ENCODE measurements around the gene TMEM242.

Gene TMEM242

DNA sequence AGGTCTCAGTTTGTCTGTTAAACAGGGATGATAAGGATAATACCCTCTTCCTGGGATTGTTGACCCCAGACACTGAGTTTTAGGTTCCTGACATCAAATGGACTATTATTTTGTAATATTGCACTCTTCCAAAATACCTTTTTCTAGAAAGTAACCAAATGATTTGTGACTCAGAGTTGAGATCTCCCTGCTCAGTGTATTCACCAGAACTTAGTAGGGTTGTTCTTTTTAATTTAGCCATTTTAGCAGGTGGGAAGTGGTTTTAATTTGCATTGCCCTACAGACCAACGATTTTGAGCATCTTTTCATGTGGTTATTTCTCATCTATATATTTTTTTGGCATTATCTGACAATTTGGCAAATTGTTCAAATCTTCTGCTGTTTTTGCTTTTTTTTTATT is 75.1 kb downstream of the TMEM242 start:
- DNase-seq (ENCODE audit: low read depth) = no peak

DNA sequence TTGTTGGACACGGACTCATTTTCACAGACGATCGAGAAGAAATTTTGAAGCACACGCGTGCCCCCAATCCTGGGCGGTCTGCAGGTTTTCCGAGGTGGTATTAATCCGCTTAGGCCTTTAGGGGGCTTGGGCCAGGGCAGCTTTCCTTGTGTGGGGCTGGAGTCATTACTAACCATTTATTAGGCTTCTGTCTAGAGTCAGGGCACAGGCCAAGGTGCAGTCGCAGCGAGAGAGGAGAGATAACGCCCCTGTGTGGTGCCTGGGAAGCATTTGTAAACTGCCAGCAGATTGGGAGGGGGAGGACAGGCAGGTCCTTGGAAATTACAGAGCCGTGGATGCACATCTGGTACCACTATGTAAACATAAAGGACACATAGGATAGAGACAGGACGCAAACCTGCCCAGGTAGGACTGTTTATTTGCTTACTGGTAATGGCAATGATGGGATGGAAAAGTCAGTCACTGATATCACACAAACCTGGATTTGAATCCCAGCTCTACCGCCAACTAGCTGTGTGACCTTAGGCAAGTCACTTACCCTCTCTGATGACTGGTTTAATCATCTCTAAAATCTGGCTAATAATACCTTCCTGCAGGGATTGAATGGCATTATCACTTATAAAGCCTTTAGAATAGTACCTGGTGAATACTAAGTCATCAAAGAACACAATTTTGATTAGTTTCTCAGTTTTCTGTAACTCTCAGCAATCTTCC is 76.4 kb downstream of the TMEM242 start:
- no peak for DNase-seq (ENCODE audit: low read depth)

DNA sequence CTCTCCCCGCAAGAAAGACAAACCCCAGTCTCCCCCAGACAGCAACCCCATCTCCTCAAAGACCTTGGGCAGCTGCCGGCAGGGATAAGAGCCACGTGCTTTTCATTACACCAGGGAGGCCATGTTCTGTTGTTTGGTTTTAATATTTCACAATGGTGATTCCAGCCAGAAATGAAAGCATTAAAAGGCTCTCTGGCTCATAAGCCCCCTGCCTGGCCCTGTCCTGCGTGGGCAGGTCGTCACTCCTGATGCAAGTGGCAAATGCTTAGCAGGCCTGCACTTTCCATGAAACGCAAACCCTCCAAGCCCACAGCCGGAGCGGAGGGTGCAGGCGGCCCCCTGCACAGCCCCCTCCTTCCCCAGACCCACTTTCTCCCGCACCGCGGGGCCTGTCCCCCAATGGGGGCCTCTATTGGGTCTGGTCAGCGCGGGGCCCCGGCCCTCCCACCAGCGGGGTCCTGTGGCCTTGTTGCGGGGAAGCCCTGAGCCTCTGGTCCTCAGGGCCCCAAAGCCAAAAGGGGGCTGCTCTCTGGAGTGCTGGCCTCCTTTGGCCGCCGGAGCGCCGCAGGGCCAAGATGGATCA is 77.2 kb downstream of the TMEM242 start:
- peak; percentile 78 for DNase-seq (ENCODE audit: low read depth)

DNA sequence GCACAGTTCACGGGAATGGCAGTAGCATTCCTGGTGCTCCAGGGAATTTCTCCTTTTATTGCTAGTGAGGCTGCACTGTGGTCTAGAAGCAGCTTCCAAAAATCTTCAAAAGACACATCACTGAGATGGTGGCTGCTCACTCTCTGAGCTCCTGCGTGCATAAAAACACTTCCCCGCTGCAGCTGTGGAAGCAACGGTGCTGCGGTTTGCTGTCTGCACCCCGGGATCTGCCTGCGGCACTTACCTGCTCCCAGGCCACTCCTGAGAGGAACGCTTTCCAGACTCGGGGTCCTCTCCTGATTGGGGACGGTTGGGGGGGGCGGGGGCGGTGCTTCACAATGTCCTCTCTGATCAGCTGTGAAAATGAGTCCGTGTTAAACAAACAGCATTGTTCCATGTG is 77.9 kb downstream of the TMEM242 start:
- DNase-seq (ENCODE audit: low read depth) = no peak

DNA sequence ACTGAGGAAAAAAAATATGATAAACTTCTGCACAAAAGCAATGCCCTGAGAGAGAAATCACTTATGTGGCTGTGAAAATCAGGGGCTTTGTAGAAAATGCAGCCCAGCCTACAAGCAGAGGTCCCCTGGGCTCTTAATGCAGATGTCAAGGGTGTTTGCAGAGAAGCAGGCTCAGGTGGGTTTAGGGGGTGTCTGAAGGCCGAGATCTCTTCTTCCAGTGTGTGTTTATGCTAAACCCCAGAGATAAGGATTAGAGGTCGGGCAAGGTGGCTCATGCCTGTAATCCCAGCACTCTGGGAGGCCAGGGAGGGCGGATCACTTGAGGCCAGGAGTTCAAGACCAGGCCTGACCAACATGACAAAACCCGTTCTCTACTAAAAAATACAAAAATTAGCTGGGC is 78.5 kb downstream of the TMEM242 start:
- no peak for DNase-seq (ENCODE audit: low read depth)

DNA sequence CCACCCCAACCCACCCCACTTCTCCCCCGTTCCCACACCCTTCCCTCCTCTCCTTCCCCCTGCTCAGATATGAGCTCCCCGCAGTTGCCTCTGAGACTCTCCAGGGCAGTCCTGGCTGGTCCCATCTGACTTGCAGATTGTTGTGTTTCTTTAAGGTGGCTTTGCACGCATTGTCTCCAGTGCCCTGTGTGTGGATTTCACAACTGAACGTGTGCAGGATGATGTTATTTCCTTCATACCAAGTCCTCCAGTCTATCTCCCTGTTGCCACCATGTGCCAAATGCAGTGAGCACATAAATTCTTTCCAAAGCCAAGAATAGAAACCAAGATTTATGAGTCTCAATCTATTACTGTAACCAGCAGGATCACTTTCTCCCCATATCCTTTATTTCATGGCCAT is 79.1 kb downstream of the TMEM242 start:
- peak; percentile 82 for DNase-seq (ENCODE audit: low read depth)

DNA sequence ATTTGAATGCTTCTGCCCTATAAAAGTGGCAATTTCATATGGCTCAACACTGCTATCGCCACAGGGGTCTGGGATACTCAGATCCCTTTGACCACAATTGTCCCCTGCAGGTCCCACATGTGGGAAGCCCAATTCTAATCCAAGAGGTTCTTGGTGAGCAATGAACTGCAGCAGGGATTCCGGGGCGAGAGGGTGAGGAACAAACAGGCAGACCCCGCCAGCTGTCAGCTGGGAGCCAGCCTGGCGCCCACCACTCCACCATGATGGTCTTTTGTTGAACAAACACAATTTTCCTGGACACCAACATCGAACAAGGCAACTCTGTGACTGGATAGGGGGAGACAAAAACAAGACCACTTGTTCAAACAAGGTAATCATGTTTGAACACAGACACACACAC is 80.5 kb downstream of the TMEM242 start:
- DNase-seq (ENCODE audit: low read depth) = no peak

DNA sequence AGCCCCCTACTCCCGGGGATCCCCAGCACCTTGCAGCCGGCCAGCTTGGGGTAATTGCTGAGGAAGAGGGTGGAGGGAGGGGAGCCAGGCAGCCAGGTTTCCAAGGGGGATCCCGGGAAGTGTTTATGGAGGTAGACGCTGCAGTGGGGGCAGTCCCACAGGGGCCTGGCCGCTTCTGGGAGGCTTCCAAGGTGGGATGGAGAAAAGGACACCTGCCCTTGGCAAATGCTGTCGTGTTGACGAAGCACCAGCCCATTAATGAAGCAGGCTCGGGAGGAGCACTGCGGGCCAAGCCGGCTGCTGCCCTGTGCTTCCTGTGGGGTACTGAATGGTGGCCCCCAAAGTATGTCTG is 82.4 kb downstream of the TMEM242 start:
- DNase-seq (ENCODE audit: low read depth) = no peak

DNA sequence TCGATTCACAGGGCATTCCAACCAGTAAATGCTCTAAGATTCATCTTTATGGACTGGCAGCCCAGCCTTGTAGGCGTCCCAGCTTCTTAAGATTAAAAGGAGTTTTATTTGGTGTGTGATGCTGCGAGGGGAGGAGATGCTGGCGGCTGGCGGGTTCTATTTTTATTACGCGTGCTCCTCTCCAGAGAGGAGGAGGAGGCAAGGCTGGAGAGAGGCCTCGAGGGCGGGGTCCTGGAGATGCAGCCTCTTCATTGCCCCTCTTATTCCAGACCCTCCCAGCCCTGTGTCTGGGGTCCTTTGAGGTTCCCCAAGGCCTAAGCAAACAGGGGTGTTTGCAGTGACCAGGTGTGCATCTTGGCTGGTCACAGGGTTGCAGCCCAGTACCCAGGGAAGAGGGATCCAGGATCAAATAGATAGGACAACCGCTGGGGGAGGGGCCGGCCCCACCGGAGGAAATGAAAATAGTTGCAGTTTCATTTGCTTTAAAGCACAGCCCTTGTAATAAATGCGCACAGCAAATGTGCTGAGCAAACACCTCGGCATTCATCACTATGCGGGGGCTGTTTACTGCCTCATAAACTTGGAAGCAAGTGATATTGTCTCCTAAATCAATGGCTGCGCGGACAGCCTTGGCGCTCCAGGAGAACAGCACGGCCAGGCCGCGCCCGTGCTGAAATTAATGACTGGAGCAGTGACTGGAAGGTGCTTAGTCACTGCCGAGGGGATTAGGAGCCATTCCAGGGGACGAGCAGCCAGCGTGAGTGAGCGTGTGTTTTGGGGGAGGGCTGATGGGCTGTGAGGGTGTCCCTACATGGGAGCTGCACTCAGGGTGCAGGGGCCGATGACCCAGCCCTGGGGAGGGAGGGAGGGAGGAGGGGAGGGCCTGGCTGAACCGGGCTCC is 83.0 kb downstream of the TMEM242 start:
- DNase-seq (ENCODE audit: low read depth) = peak; percentile 40

DNA sequence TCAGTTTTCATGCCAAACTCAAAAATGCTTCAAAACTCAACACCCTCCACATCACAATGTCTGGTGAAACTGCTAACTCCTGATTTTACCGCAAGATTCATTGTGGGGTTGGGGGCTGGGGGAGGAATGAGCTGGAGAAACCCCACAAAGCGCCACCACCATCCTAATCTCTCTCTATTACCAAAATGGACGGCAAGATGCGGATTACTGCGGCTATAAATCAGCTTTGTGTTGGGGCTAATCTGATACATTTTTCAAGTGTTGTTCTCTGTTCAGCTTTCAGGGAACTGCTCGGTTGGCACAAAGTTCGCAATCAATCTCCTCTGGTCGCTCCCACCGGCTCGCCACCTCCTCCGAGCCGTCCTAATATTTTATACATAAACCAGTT is 83.7 kb downstream of the TMEM242 start:
- no peak for DNase-seq (ENCODE audit: low read depth)

Measured in iris pigment epithelial cell (primary cell).